Fibroblast of the conjunctiva (primary cell): Measurements from ENCODE around the gene GEMIN4.

Source experiments
- DNase-seq: peaks from one replicate; pipeline ENCODE4 v3.0.0-alpha.2; 2010; ENCODE audit warnings: low read depth

Gene GEMIN4

GRCh38 chr17:740240-741017 is 11.6 kb downstream of the GEMIN4 start:
- DNase-seq = no peak

DNA sequence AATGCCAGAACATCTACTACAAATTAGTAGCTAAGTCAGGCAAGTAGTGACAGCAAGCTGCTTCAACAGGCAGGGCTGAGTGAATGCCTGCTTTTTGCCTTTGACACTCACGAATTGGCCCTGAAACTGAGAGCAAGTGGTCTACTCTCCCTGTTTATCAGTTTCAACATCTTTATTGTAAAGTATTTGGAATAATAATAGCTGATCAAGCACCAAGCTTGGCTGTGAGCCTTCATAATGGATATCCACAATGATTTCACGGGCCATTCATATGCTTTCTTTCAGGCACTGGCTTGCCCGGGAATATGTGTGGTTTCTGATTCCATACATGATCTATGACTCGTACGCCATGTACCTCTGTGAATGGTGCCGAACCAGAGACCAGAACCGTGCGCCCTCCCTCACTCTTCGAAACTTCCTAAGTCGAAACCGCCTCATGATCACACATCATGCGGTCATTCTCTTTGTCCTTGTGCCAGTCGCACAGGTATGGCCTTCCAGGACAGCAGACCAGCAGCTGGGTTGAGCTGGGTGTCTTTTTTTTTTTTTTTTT is 14.4 kb downstream of the GEMIN4 start:
- no peak for DNase-seq

DNA sequence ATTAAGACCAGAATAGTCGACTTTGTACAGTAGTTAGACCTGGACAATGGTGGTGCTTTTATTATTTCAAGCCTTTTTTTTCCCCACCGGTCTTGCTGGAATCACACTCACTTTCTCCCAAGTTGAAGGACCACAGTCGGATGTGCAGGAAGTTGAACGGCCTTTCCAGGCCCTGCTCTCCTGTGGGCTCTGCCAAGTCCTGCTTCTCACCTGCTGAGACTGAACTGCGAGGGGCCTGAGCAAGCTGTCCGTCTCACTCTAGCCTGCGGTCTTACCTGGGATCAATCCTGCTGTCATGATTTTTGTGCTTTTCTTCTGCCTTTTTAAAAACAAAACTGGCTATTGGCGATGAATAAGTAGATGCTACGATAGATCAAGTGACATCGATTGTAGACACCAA is 18.3 kb downstream of the GEMIN4 start:
- DNase-seq = no peak

- no peak for DNase-seq
Observed at GRCh38 chr17:732902-733720, 19.0 kb downstream of the GEMIN4 start.

DNA sequence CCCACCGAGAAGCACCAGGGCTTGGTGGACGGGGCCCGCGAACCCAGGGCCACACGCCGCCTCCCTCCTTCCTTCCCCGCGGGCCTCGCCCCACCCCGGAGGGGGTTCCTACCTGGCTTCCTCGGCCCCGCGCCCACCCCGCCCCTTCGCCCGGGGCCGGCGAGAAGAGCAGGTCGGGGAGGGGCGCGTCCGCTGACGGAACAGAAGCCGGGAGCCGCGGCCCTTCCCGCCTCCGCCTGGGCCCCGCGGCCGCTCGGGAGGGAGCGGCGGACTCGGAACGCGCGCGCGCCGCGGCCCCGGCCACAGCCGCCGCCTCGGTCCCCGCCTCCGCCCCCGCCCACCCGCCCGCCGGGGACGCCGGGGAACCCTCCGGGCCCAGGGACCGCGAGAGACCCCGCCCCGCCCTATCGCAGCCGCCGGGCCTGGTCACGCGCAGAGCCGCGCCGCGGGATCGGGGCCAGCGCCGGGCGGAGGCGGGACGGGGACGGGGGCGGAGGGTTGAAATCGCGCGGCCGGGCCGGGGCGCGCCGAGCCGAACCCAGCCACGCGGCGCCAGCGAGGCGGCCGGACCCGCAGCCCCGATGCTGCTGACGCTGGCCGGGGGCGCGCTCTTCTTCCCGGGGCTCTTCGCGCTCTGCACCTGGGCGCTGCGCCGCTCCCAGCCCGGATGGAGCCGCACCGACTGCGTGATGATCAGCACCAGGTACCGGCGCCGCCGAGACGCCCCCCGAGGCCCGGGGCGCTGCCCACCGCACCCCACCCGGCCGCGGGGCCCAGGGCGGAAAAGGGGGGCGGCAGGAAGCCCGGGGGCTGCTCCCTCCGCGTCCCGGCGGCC is 19.8 kb downstream of the GEMIN4 start, which contains the start of gene TLCD3A:
Gene TLCD3A, plus strand, starts transcription at position 530 of the 835 bp plus-strand sequence. Its CDS starts 52 bp downstream, at position 582.
- DNase-seq = peak; percentile 35

GRCh38 chr17:731644-732066 is 20.4 kb downstream of the GEMIN4 start:
- no peak for DNase-seq

DNA sequence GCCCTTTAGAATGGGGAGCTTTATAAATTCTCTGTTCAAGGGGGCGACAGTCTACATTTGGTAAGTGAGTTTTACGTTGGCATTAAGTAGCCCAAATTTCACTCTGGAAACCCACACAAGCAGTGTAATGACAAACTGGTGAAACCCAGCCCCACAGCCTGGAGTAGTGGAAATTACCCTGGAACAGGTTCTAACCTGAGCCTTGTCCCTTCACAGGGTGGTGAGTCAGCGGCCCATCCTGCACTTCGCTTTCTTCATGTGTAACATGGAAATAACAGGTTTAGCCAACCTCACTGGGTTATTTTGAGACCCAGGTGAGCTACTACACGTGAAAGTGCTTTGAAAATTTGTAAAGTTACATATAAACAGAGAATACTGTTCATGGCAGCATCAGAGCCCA is 23.2 kb downstream of the GEMIN4 start:
- no peak for DNase-seq

DNA sequence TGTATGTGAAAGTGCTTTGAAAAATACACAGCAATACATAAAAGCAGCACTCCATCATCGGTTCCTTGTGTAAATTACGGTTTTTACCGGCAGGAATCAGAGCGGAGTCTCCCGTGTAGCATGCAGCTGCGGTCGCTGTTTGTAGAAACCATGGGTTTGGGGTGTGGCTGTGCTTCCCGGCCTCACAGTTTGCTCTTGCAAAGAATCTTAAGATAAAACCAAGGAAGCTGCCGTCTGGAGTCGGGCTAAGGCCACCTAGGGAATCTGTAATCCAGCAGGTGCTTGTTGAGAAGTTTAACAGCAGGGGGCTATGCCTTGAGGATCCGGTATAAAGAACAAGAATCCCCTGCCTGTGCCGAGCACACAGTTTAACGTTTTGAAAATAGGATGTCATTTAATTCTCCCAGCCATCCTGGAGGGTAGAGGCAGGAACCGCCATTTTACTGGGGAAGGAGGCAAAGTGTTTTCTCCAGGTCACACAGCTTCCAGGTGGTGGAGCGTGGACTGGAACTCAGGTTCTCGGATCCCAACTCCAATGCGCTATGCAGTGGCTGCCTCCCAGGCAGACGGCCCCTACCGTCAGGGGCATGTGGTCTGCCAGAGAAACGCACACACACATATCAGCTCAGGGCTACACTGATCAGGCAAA is 25.7 kb downstream of the GEMIN4 start:
- no peak for DNase-seq

DNA sequence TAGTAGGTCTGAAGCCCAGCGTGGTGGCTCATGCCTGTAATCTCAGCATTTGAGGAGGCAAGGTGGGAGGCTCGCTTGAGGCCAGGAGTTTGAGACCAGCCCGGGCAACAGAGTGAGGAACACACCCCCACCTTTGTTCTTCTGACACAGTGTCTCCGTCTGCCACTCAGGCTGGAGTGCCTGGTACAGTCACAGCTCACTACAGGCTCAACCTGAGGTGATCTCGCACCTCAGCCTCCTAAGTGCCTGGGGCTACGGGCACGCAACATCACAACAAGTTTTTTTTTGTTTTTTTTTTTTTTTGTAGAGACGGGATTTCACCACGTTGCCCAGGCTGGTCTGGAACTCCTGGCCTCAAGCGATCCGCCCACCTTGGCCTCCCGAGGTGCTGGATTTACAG is 26.3 kb downstream of the GEMIN4 start:
- DNase-seq = no peak

GRCh38 chr17:725084-725483 is 27.0 kb downstream of the GEMIN4 start:
- no peak for DNase-seq

DNA sequence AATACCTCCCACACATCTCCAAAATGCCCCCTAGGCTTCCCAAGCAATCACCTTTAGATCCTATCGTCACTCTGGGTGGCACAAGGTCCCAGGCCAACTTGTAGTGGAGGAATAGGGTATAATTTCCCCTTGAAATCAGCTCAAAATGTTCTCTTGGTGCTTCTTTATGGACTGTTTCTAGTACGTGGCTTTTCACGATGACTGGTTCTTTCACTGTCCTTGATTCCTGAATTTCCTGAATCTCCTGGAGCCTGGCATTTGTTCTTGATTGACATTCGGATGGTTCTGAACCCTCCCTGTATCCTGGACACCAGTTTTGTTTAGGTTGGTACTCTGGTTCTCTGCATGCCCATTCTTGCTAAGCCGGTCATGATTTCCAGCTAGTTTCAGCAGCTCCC is 30.5 kb downstream of the GEMIN4 start:
- no peak for DNase-seq

GRCh38 chr17:720706-721539 is 31.1 kb downstream of the GEMIN4 start:
- no peak for DNase-seq

GRCh38 chr17:718075-718474 is 34.0 kb downstream of the GEMIN4 start:
- DNase-seq = no peak

- DNase-seq = no peak
Observed at GRCh38 chr17:708132-708531, 43.9 kb downstream of the GEMIN4 start.

- no peak for DNase-seq
Observed at GRCh38 chr17:705863-706262, 46.2 kb downstream of the GEMIN4 start.

DNA sequence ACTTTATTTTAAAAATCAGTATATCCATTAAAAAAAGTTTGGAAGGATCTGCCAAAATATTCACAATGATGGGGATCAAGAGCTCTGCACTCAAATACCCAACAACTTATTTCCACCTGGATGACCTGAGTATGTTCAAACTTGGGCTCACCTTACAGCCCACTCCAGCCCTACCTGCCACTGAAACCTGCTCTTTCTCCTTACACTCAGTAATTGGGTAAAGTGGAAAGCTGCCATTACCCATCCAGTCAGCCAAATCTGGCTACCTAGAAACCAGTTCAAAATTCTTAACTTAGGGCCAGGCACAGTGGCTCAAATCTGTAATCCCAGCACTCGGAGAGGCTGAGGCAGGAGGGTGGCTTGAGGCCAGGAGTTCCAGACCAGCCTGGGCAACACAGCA is 47.1 kb downstream of the GEMIN4 start:
- no peak for DNase-seq

DNA sequence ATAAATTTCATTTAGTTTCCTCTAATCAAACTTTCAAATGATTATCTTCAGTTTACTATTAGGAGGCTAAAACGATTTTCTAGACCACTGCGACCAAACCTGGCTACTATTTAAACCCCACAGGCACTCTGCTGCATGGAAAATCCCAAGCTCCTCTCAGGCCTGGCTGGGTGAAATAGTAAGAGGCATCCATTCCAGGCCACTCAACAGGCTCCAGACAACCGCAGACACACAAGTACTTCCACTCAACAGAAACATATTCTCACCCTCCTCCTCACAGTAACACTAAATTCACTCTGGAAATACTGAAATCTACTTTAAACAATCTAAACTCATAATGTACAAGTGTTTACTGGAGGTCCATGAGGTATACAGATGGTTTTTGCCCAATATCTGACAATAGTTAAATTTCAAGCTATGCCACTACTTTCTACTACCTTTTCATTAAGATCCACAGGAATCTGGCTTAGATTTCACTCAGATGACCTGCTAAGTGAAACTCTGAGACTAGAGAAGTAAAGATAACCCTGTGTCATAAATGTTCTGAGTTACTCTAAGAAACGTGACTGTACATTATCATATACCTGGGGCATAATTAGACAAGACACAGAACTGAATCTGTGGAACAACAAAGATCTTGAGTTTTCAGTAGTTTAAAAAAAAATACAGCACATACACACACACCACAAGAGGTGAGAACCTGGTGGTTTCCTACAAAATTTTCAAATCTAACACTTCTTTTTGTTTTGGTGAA is 47.8 kb downstream of the GEMIN4 start:
- no peak for DNase-seq

DNA sequence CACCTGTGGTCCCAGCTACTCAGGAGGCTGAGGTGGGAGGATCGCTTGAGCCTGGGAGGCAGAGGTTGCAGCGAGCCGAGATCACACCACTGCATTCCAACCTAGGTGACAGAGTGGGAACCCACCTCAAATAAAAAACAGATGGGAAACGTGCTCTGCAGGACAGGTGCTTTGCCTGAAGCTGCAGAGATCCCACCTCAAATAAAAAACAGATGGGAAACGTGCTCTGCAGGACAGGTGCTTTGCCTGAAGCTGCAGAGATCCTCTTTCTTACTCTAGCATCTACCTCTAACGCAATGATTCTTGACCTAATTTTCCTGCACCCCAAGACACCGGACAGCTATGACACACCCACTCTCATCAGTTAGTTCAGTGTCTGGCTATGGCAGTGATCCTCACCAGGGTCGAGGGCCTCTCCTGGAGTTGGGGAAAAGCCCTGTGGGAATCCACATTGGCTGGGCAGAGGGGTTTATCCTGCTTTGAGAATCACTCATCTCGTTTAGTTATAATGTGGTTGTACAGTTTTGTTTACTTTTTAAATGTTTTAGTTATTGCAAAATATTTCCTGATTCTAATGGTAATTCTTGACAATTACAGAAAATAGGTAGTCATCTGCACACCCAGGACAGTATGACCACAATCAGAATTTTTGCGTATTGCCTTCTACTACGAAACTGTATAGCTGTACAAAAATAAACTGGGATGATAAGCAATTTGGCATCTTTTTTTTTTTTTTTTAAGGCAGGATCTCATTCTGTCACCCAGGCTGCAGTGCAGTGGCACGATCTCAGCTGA is 48.8 kb downstream of the GEMIN4 start:
- no peak for DNase-seq

GRCh38 chr17:700504-701094 is 51.5 kb downstream of the GEMIN4 start:
- DNase-seq = no peak
